ENCODE measurements around the gene ZNF831. TPM values are rescaled to one million over a fixed set of nuclear protein-coding genes. Genes with fewer than 3 reads are reported as not detected.

The ZNF831 gene
- total RNA-seq, 1 donor from 2014 or later: 4.0 TPM

- Mint-ChIP-seq H3K4me1 (peaks cover 95% of the 10 kb centered on the region), H3K27ac (peak overlapping the region; percentile 99), H3K4me3 (peak overlapping the region; percentile 91), H3K36me3 (ENCODE audit: low read depth) (peaks cover 2% of the 10 kb centered on the region), H3K27me3 (no peaks in the 10 kb centered on the region), H3K9me3 (no peaks in the 10 kb centered on the region)
- POLR2A ChIA-PET: interaction anchor here (0.8 to 6.0 kb wide), 19 partner anchors 10 to 1650 kb away, joined by 3 to 64 read pairs (median 8); partner anchors contain the start of genes ATP5F1E, CTSZ, STX16 and ZNF831
- ATAC-seq (ENCODE audit: low read depth) (no peak), DNase-seq (no peak)
- no peak for TF ChIP-seq CTCF (IDR thresholded peaks at IDR 0.05)
- intact Hi-C loops (cut with micrococcal nuclease): loop anchor here (1.0 to 10.0 kb wide), 9 partner anchors 27 to 1729 kb away; partner anchors contain the start of genes RBM38, ZBP1 and ZNF831
- CTCF ChIA-PET: interaction anchor here (1.1 to 6.7 kb wide), 3 partner anchors 36 to 92 kb away, joined by 4 to 56 read pairs (median 33); partner anchors contain the start of gene ATP5F1E
Measured at GRCh38 chr20:59123678-59124255, 39.9 kb upstream of the ZNF831 start.

- peak overlapping the region; percentile 91 for H3K4me3 Mint-ChIP-seq
- DNase-seq (no peak), ATAC-seq (ENCODE audit: low read depth) (no peak)
- intact Hi-C loops (cut with micrococcal nuclease): loop anchor here (10.0 kb wide), 2 partner anchors 1500 to 1730 kb away; partner anchors contain the start of genes RBM38 and ZBP1
- H3K27me3 Mint-ChIP-seq: no peaks in the 10 kb centered on the region
- H3K9me3 Mint-ChIP-seq: no peaks in the 10 kb centered on the region
- ChIA-PET POLR2A (interaction anchor here (0.8 to 6.0 kb wide), 13 partner anchors 11 to 1651 kb away, joined by 3 to 64 read pairs (median 9); partner anchors contain the start of genes ATP5F1E, STX16 and ZNF831), CTCF (interaction anchor here (1.1 to 6.7 kb wide), 3 partner anchors 37 to 92 kb away, joined by 4 to 56 read pairs (median 33); partner anchors contain the start of gene ATP5F1E)
- H3K36me3 Mint-ChIP-seq (ENCODE audit: low read depth): peaks cover 2% of the 10 kb centered on the region
- H3K27ac Mint-ChIP-seq: peak overlapping the region; percentile 99
- H3K4me1 Mint-ChIP-seq: peaks cover 93% of the 10 kb centered on the region
- no peak for TF ChIP-seq CTCF (IDR thresholded peaks at IDR 0.05)
Measured at GRCh38 chr20:59124296-59125029, 39.2 kb upstream of the ZNF831 start.

- Mint-ChIP-seq H3K36me3 (ENCODE audit: low read depth) (peaks cover 2% of the 10 kb centered on the region), H3K27ac (peak overlapping the region; percentile 99), H3K4me3 (peak overlapping the region; percentile 1), H3K27me3 (no peaks in the 10 kb centered on the region), H3K9me3 (no peaks in the 10 kb centered on the region), H3K4me1 (peaks cover 90% of the 10 kb centered on the region)
- intact Hi-C loops (cut with micrococcal nuclease): loop anchor here (10.0 kb wide), 2 partner anchors 1501 to 1731 kb away; partner anchors contain the start of genes RBM38 and ZBP1
- no peak for TF ChIP-seq CTCF (IDR thresholded peaks at IDR 0.05)
- CTCF ChIA-PET: interaction anchor here (5.1 to 6.7 kb wide), 2 partner anchors 38 to 83 kb away, joined by 33 to 56 read pairs; no protein-coding TSS in a partner anchor
- ATAC-seq (ENCODE audit: low read depth) (no peak), DNase-seq (no peak)
- POLR2A ChIA-PET: interaction anchor here (6.0 kb wide), 1 partner anchor 39 kb away, joined by 64 read pairs; the partner anchor contains the start of gene ZNF831
Measured at GRCh38 chr20:59125332-59125731, 38.3 kb upstream of the ZNF831 start.

DNA sequence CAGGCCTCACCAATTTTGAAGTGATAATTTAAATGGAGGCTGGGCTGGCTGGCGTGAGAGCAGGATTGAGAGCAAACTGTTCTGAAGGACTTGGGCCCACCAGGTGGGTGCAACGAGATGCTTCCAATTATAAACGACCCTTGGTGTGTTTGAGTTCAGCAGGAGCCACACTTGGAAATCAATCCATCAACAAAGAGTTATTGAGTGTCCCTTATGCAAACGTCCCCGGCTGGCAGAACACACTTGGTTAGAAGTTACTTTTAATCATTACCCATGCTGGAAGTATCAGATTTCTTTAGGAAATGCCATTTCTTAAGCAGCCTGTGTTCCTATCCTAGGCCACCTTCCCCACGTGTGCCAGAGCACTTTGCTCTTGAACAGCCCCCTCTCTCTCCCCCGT is 37.8 kb upstream of the ZNF831 start:
- intact Hi-C loops (cut with micrococcal nuclease): loop anchor here (10.0 kb wide), 2 partner anchors 1501 to 1731 kb away; partner anchors contain the start of genes RBM38 and ZBP1
- no peak for DNase-seq
- peaks cover 90% of the 10 kb centered on the region for H3K4me1 Mint-ChIP-seq
- TF ChIP-seq CTCF (IDR thresholded peaks at IDR 0.05): no peak
- no peaks in the 10 kb centered on the region for H3K9me3 Mint-ChIP-seq
- ChIA-PET CTCF (interaction anchor here (5.1 to 6.7 kb wide), 2 partner anchors 38 to 82 kb away, joined by 33 to 56 read pairs; no protein-coding TSS in a partner anchor), POLR2A (interaction anchor here (6.0 kb wide), 1 partner anchor 39 kb away, joined by 64 read pairs; the partner anchor contains the start of gene ZNF831)
- H3K36me3 Mint-ChIP-seq (ENCODE audit: low read depth): peaks cover 2% of the 10 kb centered on the region
- H3K27ac Mint-ChIP-seq: peak overlapping the region; percentile 99
- peak overlapping the region; percentile 44 for H3K4me3 Mint-ChIP-seq
- ATAC-seq (ENCODE audit: low read depth): no peak
- H3K27me3 Mint-ChIP-seq: no peaks in the 10 kb centered on the region
